OCI-LY3 (cell line): ENCODE results near the gene OR9G4.

Experiments
- H2AFZ ChIP-seq: fragments of 200-600, 300-600 bp; shearing (Covaris generic); 2 replicates; pipeline ENCODE4 v1.6.0; 2014; ENCODE audit warnings: antibody characterized with exemption, low read depth, low read length
- H3K27ac ChIP-seq: fragments of 200-600, 300-600 bp; sonication (generic); 2 replicates; pipeline ENCODE4 v1.5.1; 2014; ENCODE audit warnings: mild to moderate bottlenecking, low read length, moderate library complexity, mixed read lengths
- H3K27me3 ChIP-seq: fragments of 200-600, 300-600 bp; sonication (generic); 2 replicates; pipeline ENCODE4 v1.6.1; 2014; ENCODE audit warnings: low read depth, low read length, mixed read lengths
- H3K36me3 ChIP-seq: fragments of 200-600, 300-600 bp; sonication (generic); replicated peaks from 2 replicates; pipeline ENCODE3; 2014; ENCODE audit warnings: low read depth, low read length, mixed read lengths
- H3K4me1 ChIP-seq: fragments of 300-600, 200-600 bp; sonication (generic); 2 replicates; pipeline ENCODE4 v1.6.1; 2014; ENCODE audit warnings: low read length, mixed read lengths
- H3K4me2 ChIP-seq: fragments of 200-600, 300-600 bp; sonication (generic); 2 replicates; pipeline ENCODE4 v1.6.1; 2014; ENCODE audit warnings: low read length, mixed read lengths
- H3K4me3 ChIP-seq: fragments of 300-600, 200-600 bp; sonication (generic); 2 replicates; pipeline ENCODE4 v1.5.1; 2014; ENCODE audit warnings: antibody characterized with exemption, mild to moderate bottlenecking, low read length, moderate library complexity
- H3K79me2 ChIP-seq: fragments of 300-600, 200-600 bp; shearing (Covaris generic); 2 replicates; pipeline ENCODE4 v1.6.1; 2014; ENCODE audit warnings: mild to moderate bottlenecking, low read length, mixed read lengths
- H3K9ac ChIP-seq: fragments of 300-600, 200-600 bp; shearing (Covaris generic); 2 replicates; pipeline ENCODE4 v1.6.0; 2014; ENCODE audit warnings: mild to moderate bottlenecking, low read length, moderate library complexity
- H3K9me3 ChIP-seq: fragments of 200-600, 300-600 bp; shearing (Covaris generic); 2 replicates; pipeline ENCODE4 v1.6.1; 2014; ENCODE audit warnings: low read length, mixed read lengths; ENCODE audit not compliant: insufficient read depth
- H4K20me1 ChIP-seq: fragments of 200-600, 300-600 bp; sonication (generic); 2 replicates; pipeline ENCODE4 v1.6.1; 2016; ENCODE audit warnings: low read length, mixed read lengths; ENCODE audit not compliant: insufficient read depth
- EZH2phosphoT487 ChIP-seq: fragments of 200-600 bp; shearing (Covaris generic); IDR thresholded peaks from 2 replicates; pipeline ENCODE4 v1.6.1; 2018; ENCODE audit warnings: antibody characterized with exemption, mixed run types, low read depth
- TF ChIP-seq, protein P1 (sequence below): fragments of 200-600, 300-600 bp; sonication (generic); IDR thresholded peaks from 2 replicates; pipeline ENCODE4 v1.5.1; 2014; ENCODE audit warnings: antibody characterized with exemption, low read length, low read depth

OR9G4 gene

DNA sequence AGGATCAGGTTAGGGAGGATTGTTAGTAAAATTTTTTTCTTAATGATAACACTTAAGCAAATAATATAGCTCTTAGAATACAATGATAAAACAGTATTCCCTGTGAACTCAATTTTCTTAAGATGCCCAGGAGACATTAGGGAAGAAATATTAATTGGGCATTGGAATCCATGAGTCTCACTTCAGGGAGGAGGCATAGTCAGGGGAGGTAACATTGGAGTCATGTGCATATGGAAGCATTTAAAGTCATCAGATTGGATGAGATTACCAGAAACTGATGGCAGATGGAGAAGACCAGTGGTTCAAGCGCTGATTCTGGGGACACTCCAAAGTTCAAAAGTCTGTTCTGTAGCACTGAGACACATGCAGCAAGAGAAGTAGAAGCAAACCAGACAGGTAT, 49.7 kb downstream of the OR9G4 start, which contains the start of gene OR9G1:
Gene OR9G1 (plus strand): TSS at position 301 of the 400 bp plus-strand sequence. CDS start 1,293 bp downstream, outside the sequence.
- H3K27ac ChIP-seq = no peak within 1 kb of the TSS
- no peak within 1 kb of the TSS for H2AFZ ChIP-seq
- no peaks in the 10 kb centered on the region for H3K79me2 ChIP-seq
- no peaks in the 10 kb centered on the region for H3K36me3 ChIP-seq
- H3K4me2 ChIP-seq = no peak within 1 kb of the TSS
- 0 out of 2 replicates have a peak, but pooled peaks cover 4% of the 10 kb centered on the region for H3K27me3 ChIP-seq
- no peaks in the 10 kb centered on the region for H3K4me1 ChIP-seq
- H3K9me3 ChIP-seq = no peaks in the 10 kb centered on the region
- no peaks in the 10 kb centered on the region for H4K20me1 ChIP-seq
- TF ChIP-seq, protein P1, sequence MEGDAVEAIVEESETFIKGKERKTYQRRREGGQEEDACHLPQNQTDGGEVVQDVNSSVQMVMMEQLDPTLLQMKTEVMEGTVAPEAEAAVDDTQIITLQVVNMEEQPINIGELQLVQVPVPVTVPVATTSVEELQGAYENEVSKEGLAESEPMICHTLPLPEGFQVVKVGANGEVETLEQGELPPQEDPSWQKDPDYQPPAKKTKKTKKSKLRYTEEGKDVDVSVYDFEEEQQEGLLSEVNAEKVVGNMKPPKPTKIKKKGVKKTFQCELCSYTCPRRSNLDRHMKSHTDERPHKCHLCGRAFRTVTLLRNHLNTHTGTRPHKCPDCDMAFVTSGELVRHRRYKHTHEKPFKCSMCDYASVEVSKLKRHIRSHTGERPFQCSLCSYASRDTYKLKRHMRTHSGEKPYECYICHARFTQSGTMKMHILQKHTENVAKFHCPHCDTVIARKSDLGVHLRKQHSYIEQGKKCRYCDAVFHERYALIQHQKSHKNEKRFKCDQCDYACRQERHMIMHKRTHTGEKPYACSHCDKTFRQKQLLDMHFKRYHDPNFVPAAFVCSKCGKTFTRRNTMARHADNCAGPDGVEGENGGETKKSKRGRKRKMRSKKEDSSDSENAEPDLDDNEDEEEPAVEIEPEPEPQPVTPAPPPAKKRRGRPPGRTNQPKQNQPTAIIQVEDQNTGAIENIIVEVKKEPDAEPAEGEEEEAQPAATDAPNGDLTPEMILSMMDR = no peak
- TF ChIP-seq EZH2phosphoT487 = no peak
- no peak within 1 kb of the TSS for H3K9ac ChIP-seq
- no peak within 1 kb of the TSS for H3K4me3 ChIP-seq

DNA sequence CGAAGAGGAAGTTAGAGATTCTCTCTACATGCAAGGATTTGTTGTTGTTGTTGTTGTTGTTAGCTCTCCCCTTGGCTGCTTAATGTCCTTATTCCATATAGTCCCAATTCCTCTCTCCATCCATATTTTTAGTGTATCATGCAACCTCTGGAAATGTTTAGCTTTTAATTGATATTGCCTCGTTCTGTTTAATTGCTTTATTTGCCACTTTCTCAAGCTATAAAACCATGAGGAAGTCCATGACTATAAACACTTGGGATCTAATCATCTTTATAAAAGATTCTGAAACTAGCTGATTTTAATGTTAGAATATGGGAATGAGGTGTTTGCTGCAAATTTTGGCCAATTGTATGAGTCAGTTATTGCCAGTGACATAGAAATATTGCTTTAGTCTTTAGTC, 55.1 kb downstream of the OR9G4 start:
- Histone ChIP-seq H3K9me3 (no peaks in the 10 kb centered on the region), H4K20me1 (no peaks in the 10 kb centered on the region), H3K4me3 (no peak overlapping the region), H3K27ac (no peak overlapping the region), H3K4me1 (no peaks in the 10 kb centered on the region), H2AFZ (no peak overlapping the region), H3K79me2 (no peaks in the 10 kb centered on the region), H3K36me3 (no peaks in the 10 kb centered on the region), H3K4me2 (no peak overlapping the region), H3K27me3 (0 out of 2 replicates have a peak, but pooled peaks cover 4% of the 10 kb centered on the region), H3K9ac (no peak overlapping the region)
- TF ChIP-seq, protein P1 = no peak
- no peak for TF ChIP-seq EZH2phosphoT487
